NB4 (cell line): ENCODE data around the gene ADCK1.

Experiments
- DNase-seq: peaks from one replicate; pipeline ENCODE4 v3.0.0; 2010; ENCODE audit warnings: low read depth
- H3K4me3 ChIP-seq: one replicate; pipeline ENCODE4 v1.5.1; 2011; ENCODE audit warnings: mild to moderate bottlenecking, low read depth, low read length, moderate library complexity
- CTCF ChIP-seq: IDR thresholded peaks from one replicate; pipeline ENCODE4 v1.5.1; 2012; ENCODE audit warnings: low read depth, low read length
- MAX ChIP-seq: IDR thresholded peaks from 2 replicates; pipeline ENCODE4 v1.6.1; 2011; ENCODE audit warnings: low read depth, low read length
- MYC ChIP-seq: IDR thresholded peaks from 2 replicates; pipeline ENCODE4 v1.6.1; 2011; ENCODE audit warnings: low read depth, low read length
- POLR2A ChIP-seq: IDR thresholded peaks from 2 replicates; pipeline ENCODE4 v1.6.1; 2011; ENCODE audit warnings: mild to moderate bottlenecking; ENCODE audit not compliant: insufficient read length; ENCODE audit errors: extremely low read depth

Gene ADCK1

DNA sequence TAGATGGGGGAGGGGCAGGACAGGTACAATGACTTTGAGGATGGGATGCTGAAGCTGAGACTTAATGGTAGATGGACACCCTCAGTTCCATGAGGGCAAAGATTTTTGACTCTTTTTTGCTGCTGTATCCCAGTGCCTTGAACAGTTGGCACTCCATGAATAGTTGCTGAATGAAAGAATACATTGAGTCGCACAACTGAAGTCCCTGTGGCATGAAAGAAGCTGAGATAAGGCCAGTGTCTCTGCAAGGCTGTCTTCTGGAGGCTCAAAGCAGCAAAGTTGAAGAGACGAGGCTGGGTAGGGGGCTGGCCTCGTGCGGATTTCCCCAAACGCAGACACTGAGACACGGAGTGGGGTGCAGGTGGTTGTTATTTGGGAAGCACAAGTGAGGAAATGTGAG is 179.3 kb downstream of the ADCK1 start:
- DNase-seq, result no peak
- TF ChIP-seq CTCF (no peak), MAX (no peak)
- H3K4me3 ChIP-seq, result no peak overlapping the region

DNA sequence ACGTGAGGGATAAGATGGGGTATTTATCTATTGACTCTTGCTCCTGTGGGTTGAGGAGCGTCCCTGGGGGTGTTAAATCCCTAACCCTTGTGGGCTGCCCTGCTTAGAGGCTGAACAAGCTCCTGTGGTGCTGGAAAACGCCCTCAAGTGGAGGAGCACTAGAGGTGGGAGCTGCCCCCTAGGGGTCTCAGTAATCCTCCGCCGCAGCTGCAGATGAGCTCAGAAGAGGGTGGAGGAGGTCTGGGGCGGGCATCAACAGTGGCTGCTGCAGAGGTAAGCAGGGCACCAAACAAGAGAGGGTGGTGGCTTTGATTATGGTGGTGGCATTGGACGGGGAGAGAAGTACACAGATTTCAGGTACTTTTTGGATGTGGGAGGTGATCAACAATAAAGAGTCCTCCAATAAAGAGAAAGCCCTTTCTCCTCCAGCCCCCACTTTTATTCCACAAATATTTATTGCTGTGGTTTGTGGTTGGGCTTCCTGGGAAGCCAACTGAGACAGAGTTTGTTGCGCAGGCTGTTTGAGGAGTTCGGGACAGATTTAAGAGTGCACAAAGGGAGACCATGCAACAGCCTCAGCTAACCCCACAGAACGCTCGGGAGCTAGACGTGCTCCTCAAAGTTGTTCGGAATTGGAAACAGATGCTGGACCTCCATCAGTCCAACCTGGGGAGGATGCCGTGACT is 179.9 kb downstream of the ADCK1 start:
- no peak for TF ChIP-seq MYC
- no peak for TF ChIP-seq MAX
- peak; percentile 50 for TF ChIP-seq CTCF
- no peak for TF ChIP-seq POLR2A
- peak; percentile 47 for DNase-seq
- no peak overlapping the region for H3K4me3 ChIP-seq

GRCh38 chr14:77980475-77981321 is 180.8 kb downstream of the ADCK1 start:
- no peak overlapping the region for H3K4me3 ChIP-seq
- peak; percentile 7 for DNase-seq
- no peak for TF ChIP-seq MYC
- TF ChIP-seq POLR2A, result no peak
- no peak for TF ChIP-seq MAX
- TF ChIP-seq CTCF, result no peak
